Measurements from ENCODE around the gene CARS1.

The CARS1 gene

DNA sequence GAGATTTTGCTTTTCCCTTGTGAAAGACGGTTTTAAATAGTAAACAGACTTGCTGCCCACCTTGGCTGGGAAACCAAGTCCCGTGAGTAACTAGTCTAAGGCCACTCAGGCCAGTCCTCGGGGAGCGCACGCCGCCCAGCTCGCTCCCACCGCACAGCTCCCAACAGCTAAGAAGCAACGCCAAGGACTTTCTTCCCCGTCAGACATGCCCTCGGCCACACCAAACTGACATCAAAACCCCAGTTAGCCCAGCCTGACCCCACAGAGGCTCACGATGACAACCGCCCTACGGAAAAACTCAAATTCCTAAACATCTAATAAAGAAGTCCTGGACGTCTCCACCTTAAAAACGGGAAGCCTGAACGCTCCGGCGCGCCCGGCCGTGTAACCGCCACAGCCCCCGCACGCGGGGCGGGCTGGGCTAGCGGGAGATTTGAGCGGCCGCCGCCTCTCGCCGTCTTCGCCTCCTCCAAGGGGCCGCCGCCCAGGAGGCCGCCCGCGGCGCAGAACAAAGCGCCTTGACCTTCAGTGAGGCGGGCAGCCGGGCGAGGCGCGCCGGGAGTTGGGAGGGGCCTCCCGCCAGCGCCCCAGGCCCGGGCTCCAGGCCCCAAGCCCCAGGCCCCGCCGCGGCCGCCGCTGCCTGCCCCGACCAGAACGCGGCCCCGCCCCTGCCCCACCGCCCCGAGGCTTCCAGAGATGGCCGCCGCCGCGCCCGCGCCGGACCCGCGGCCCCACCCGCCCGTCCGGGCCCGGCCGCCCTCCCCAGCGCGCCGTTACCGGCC is 65.6 kb downstream of the CARS1 start:
- DNase-seq (ENCODE audit: low read depth), result peak; percentile 58

DNA sequence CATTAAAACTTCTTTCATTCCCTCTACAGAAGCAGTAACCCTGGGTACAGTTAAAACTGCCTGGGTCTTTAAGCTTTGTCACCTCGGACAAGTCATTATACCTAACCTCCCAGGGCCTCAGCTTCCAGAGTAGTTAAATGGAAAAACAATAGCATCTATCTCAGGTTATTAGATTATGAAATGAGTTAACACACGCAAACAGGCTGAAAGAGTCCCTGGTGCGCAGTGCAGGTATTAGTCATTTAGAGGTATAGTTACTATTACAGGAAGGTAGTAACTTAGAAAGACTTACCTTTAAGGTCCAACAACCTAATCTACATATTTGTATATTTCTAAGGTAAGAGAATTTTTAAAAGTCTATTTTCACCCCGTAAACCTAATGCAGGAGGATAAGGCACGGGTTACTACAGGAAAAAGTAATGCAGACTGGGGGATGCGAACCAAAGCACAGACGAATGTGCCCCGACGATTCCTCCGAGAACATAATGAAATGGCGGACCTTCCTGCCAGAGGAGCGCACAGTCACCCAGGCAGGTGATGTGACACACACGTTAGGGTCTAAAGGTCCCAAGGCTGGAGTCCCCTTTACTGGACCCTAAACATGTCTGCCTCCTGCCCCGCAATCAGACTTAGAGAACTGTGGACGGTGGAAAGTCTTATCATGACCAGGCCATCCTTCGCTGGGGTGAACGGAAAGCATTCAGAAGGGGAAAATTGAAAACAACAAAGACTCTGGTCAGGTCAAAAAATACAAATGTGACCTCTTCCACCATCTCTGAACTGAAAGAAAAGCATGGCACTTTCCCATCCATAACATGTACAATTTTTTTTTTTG is 66.4 kb downstream of the CARS1 start:
- peak; percentile 11 for DNase-seq (ENCODE audit: low read depth)

- peak; percentile 3 for DNase-seq (ENCODE audit: low read depth)
These were observed 67.7 kb downstream of the CARS1 start for GRCh38 chr11:2989551-2989950.

GRCh38 chr11:2989006-2989405 is 68.2 kb downstream of the CARS1 start:
- peak; percentile 28 for DNase-seq (ENCODE audit: low read depth)

DNA sequence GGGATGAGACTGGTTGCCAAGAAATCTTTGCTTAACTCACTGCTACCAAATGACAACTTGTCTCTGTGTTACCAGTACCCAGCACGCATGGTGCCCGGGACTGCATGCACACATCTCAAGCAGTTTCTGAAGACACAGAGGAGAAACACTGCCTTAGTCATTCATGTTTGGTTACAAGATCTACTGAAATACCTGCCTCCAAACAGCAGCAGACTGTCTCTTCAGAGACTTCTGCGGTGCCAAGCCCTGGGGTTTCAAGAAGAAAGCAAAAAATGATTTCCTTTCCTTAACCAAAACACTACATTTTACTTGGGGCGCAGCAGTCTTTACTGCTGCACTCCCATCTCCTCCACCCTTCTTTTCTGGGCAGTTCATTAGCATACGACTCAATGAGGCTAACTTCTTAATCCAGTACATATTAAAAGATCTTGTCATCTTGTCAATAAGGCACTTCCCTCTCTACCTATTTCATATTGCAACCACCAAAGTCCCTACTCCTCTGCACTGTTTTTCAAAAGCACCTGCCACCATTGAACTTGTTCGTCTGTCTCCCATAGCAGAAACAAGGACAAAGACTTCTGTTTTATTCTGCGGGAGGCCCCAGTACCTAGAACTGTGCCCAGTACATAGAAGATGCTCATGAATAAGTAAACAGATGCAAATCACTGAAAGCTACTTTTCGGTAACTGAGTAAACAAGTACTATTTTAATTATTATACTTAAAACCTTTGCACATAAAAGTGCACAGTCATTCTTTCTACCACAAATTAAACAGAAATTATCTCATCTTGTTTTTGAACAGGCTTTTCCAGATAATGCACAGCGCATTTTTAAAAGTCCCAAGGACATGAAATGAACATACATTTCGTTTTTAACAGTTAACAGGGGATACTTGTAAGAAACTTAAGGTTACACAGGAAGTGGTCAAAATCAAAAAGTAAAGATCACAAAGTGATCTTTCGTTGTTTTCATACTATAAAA is 69.1 kb downstream of the CARS1 start:
- DNase-seq (ENCODE audit: low read depth), result peak; percentile 12

DNA sequence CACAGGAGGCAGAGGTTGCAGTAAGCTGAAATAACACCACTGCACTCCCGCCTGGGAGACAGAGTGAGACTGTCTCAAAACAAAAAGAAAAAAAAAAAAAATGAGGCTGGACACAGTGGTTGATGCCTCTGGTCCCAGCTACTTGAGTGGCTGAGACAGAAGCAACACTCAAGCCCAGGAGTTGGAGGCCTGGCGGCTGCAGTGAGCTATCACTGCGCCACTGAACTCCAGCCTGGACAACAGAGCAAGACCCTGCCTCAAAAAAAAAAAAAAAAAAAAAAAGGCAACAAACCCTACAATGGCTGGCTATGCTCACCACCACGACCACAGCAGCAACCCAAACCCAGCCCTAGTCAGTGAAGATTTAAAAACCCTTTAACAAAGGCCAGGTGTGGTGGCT is 73.3 kb downstream of the CARS1 start:
- DNase-seq (ENCODE audit: low read depth), result no peak

- DNase-seq (ENCODE audit: low read depth), result no peak
These were observed 75.0 kb downstream of the CARS1 start for GRCh38 chr11:2982214-2982613.

GRCh38 chr11:2981130-2981529 is 76.1 kb downstream of the CARS1 start:
- no peak for DNase-seq (ENCODE audit: low read depth)

GRCh38 chr11:2980168-2980840 is 76.9 kb downstream of the CARS1 start:
- DNase-seq (ENCODE audit: low read depth), result no peak

DNA sequence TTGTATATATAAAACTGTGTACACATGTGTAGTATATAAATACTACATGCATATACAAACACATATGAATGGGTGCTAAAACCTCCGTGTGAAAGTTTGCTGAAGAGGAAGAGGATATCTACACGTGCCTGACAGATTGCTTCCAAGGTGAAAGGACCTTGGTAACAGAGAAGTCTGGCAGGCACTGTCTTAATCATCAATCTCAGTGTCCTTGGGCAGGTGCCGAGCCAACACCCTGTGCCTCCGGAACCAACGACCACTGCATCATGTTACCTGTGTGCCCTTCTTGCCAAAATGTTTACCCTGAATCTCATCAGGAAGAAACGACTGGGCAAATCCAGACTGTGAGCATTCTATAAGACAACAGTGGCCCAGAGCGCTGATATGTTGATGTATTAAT is 80.1 kb downstream of the CARS1 start:
- DNase-seq (ENCODE audit: low read depth), result no peak

DNA sequence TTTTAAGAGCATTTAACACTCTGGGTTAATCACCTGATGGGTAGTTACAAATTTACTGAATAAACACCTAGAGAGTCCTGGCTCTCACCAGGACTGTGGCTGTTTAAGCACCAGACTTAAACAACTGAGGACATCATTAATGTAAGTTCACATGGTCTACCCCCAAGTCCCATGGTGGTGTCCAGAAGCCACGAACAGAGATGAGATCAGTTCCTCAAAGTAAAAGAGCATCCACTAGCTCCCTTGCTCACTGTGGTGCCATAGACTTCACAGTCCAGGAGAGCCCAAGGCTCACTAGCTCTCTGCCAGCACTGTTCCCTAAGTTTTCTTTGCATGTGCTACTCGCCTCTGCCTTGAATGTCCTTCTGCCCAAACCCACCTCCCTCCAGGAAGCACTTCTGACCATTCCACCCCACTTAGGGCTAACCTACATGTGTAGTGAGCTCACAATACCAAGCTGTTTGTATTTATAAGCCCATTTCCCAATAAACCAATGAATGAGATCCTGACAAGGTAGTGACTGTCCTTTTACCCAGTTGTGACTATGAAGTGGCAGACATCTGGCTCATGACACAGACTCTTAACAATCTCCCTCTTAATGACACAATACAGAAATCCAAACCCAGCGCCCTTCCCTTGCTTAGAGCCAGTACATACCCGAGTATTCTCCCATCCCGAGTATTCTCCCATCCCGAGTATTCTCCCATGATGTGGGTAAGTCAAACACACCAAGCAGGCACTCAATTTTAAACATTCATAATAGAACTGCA is 80.7 kb downstream of the CARS1 start:
- DNase-seq (ENCODE audit: low read depth), result no peak

GRCh38 chr11:2975594-2975993 is 81.6 kb downstream of the CARS1 start:
- peak; percentile 46 for DNase-seq (ENCODE audit: low read depth)

DNA sequence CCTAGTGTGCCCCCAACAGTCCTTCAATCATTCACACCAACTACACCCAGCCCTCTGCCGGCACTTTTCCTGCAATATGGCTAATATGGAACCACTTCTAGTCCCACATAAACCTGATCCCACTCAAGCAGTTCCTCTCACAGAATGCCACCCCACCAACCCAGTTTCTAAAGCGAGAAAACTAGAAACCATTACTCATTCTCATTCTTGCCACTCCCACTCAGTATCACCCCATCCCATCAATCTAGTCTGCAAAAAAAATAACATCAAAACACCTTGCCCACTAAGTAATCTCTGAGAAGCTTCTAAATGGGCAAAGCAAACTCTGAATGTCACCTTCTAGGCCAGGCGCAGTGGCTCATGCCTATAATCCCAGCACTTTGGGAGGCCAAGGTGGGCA is 83.0 kb downstream of the CARS1 start:
- no peak for DNase-seq (ENCODE audit: low read depth)

DNA sequence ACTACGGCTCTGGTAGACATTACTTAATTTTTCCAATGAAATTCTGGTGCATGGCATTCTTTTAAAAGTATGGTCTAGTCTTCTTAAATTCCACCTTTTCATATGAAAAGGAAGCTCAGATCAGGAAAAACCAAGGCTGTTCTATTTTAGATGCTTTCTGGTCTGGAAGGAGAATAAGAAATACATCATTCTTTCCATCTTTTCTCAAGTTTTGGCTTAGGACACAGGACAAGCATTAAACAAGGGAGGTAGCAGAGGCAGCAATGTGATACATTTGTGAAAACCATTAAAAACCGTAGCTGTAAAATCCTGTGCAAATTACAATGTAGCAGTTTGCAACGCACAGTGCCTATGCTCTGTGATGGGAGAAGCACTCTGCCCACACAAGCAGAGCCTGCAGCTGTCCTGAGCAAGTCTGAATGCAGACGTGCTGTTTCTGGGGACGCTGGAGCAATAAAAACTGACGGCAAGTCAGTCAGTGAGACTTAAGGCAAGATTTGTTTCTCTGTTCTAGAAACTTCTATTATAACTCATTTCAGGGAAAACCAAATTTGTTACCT is 88.8 kb downstream of the CARS1 start:
- no peak for DNase-seq (ENCODE audit: low read depth)

- DNase-seq (ENCODE audit: low read depth), result peak; percentile 3
These were observed 92.4 kb downstream of the CARS1 start for GRCh38 chr11:2964782-2965181.

GRCh38 chr11:2963761-2964160 is 93.5 kb downstream of the CARS1 start:
- no peak for DNase-seq (ENCODE audit: low read depth)

- no peak for DNase-seq (ENCODE audit: low read depth)
These were observed 94.0 kb downstream of the CARS1 start for GRCh38 chr11:2963112-2963754.

DNA sequence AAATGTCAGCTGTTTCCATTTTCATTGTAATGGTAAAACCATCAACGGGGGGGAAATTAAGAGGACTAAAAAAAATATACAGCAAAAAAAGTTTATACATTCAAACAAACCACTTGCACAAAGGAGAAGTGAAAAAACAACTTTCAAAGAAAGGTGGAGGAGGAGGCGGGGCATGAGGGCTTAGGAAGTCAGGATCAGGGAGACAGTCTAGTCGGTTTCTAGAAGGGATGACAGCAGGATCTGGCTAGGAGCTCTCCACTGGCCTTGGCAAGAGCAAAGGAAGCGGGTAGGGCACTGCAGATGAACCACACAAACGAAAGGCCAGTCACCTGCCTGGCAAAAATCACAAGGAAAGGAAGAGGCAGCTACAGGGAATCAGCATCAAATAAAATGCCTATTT is 96.1 kb downstream of the CARS1 start:
- no peak for DNase-seq (ENCODE audit: low read depth)

DNA sequence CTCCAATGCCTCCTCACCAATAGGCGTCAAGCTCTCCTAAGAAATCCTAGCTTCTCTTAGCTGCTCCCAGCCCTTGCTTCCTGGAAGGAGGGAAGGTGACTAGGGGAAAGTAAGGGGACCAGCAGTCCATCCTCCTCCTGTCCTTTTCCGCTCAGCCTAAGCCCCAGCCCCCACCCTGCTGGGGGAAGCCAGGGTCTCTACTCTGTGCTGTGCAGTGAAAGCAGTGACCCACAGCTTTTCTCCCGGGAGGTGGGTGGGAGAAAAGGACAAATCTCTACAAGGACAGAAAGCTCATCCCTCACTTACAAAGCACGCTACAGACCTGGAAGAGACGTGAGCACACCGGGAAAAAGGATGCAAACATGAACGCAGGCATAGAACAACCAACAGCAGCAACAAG is 97.1 kb downstream of the CARS1 start:
- DNase-seq (ENCODE audit: low read depth), result no peak

- DNase-seq (ENCODE audit: low read depth), result no peak
These were observed 99.0 kb downstream of the CARS1 start for GRCh38 chr11:2958251-2958650.
